Measurements from ENCODE around the gene SFTPB. TPM values are rescaled to one million over a fixed set of nuclear protein-coding genes. Genes with fewer than 3 reads are reported as not detected.

The SFTPB gene
- total RNA-seq, 1 experiment from 2014 or later = 0.26 TPM

- DNase-seq (ENCODE audit: unreplicated experiment) = no peak
- H3K27me3 Mint-ChIP-seq (ENCODE audit: insufficient read depth, unreplicated experiment) = no peaks in the 10 kb centered on the region
- no peaks in the 10 kb centered on the region for H3K9me3 Mint-ChIP-seq (ENCODE audit: unreplicated experiment)
- no peak for TF ChIP-seq CTCF (IDR thresholded peaks at IDR 0.05; ENCODE audit: unreplicated experiment)
- ChIA-PET POLR2A (no interaction called here), CTCF (interaction anchor here (0.7 to 2.1 kb wide), 3 partner anchors 14 to 434 kb away, joined by 3 to 7 read pairs (median 3); no protein-coding TSS in a partner anchor)
- H3K36me3 Mint-ChIP-seq (ENCODE audit: insufficient read depth, unreplicated experiment) = no peaks in the 10 kb centered on the region
- peaks cover 3% of the 10 kb centered on the region for H3K4me1 Mint-ChIP-seq (ENCODE audit: insufficient read depth, unreplicated experiment)
- BruUV-seq (replicated peaks) = no TSS peak
- no peak overlapping the region for H3K27ac Mint-ChIP-seq (ENCODE audit: low read depth, unreplicated experiment)
- intact Hi-C loops (cut with micrococcal nuclease) = no loop called here
- no peak overlapping the region for H3K4me3 Mint-ChIP-seq (ENCODE audit: unreplicated experiment)
Observed at GRCh38 chr2:85669549-85669948, 1.6 kb upstream of the SFTPB start.

GRCh38 chr2:85668857-85669142 lies 801 bp upstream of the SFTPB start:
- BruUV-seq (replicated peaks) = no TSS peak
- Mint-ChIP-seq H3K4me3 (ENCODE audit: unreplicated experiment) (no peak overlapping the region), H3K9me3 (ENCODE audit: unreplicated experiment) (no peaks in the 10 kb centered on the region), H3K4me1 (ENCODE audit: insufficient read depth, unreplicated experiment) (no peaks in the 10 kb centered on the region), H3K27ac (ENCODE audit: low read depth, unreplicated experiment) (no peak overlapping the region), H3K36me3 (ENCODE audit: insufficient read depth, unreplicated experiment) (no peaks in the 10 kb centered on the region), H3K27me3 (ENCODE audit: insufficient read depth, unreplicated experiment) (no peaks in the 10 kb centered on the region)
- CTCF ChIA-PET = interaction anchor here (0.9 to 2.1 kb wide), 2 partner anchors 12 to 31 kb away, joined by 5 to 7 read pairs; no protein-coding TSS in a partner anchor
- no peak for DNase-seq (ENCODE audit: unreplicated experiment)
- POLR2A ChIA-PET = no interaction called here
- intact Hi-C loops (cut with micrococcal nuclease) = no loop called here
- TF ChIP-seq CTCF (IDR thresholded peaks at IDR 0.05; ENCODE audit: unreplicated experiment) = no peak

- Mint-ChIP-seq H3K4me1 (ENCODE audit: insufficient read depth, unreplicated experiment) (peaks cover 4% of the 10 kb centered on the region), H3K27me3 (ENCODE audit: insufficient read depth, unreplicated experiment) (no peaks in the 10 kb centered on the region), H3K36me3 (ENCODE audit: insufficient read depth, unreplicated experiment) (no peaks in the 10 kb centered on the region), H3K9me3 (ENCODE audit: unreplicated experiment) (no peaks in the 10 kb centered on the region), H3K4me3 (ENCODE audit: unreplicated experiment) (no peak overlapping the region), H3K27ac (ENCODE audit: low read depth, unreplicated experiment) (no peak overlapping the region)
- intact Hi-C loops (cut with micrococcal nuclease) = no loop called here
- ChIA-PET POLR2A (no interaction called here), CTCF (interaction anchor here (1.1 kb wide), 2 partner anchors 11 to 18 kb away, joined by 3 to 6 read pairs; no protein-coding TSS in a partner anchor)
- no TSS peak for BruUV-seq (replicated peaks)
- DNase-seq (ENCODE audit: unreplicated experiment) = no peak
- TF ChIP-seq CTCF (IDR thresholded peaks at IDR 0.05; ENCODE audit: unreplicated experiment) = no peak
Observed at GRCh38 chr2:85667561-85668008, 414 bp downstream of the SFTPB start.

GRCh38 chr2:85666435-85667316 lies 1.3 kb downstream of the SFTPB start:
- no peak overlapping the region for H3K27ac Mint-ChIP-seq (ENCODE audit: low read depth, unreplicated experiment)
- POLR2A ChIA-PET = no interaction called here
- TF ChIP-seq CTCF (IDR thresholded peaks at IDR 0.05; ENCODE audit: unreplicated experiment) = no peak
- BruUV-seq (replicated peaks) = no TSS peak
- H3K27me3 Mint-ChIP-seq (ENCODE audit: insufficient read depth, unreplicated experiment) = no peaks in the 10 kb centered on the region
- intact Hi-C loops (cut with micrococcal nuclease) = no loop called here
- no peak for DNase-seq (ENCODE audit: unreplicated experiment)
- H3K36me3 Mint-ChIP-seq (ENCODE audit: insufficient read depth, unreplicated experiment) = no peaks in the 10 kb centered on the region
- H3K4me1 Mint-ChIP-seq (ENCODE audit: insufficient read depth, unreplicated experiment) = peaks cover 4% of the 10 kb centered on the region
- no peaks in the 10 kb centered on the region for H3K9me3 Mint-ChIP-seq (ENCODE audit: unreplicated experiment)
- H3K4me3 Mint-ChIP-seq (ENCODE audit: unreplicated experiment) = no peak overlapping the region
- CTCF ChIA-PET = interaction anchor here (0.6 to 1.3 kb wide), 4 partner anchors 14 to 104 kb away, joined by 3 to 4 read pairs (median 4); no protein-coding TSS in a partner anchor
